PC-9 (cell line): ENCODE measurements around the gene TMEFF2.

Experiments used
- CTCF ChIP-seq: fragments of 200-600 bp; sonication (generic); conservative IDR thresholded peaks from 2 replicates; pipeline ENCODE4 v1.6.1; 2017; ENCODE audit warnings: mixed run types, antibody characterized with exemption, mild to moderate bottlenecking, moderate library complexity
- EZH2 ChIP-seq: fragments of 200-600 bp; sonication (generic); IDR thresholded peaks from 2 replicates; pipeline ENCODE4 v1.8.0; 2017; ENCODE audit warnings: antibody characterized with exemption, low read depth

- no peak for TF ChIP-seq CTCF
- no peak for TF ChIP-seq EZH2
Measured at GRCh38 chr2:191926671-191927070, 268.1 kb downstream of the TMEFF2 start.
